ENCODE data around the gene ARHGAP27. TPM values are rescaled to one million over a fixed set of nuclear protein-coding genes. Genes with fewer than 3 reads are reported as not detected.

The ARHGAP27 gene
- total RNA-seq, 1 donor from 2014 or later, result 15.1 TPM

DNA sequence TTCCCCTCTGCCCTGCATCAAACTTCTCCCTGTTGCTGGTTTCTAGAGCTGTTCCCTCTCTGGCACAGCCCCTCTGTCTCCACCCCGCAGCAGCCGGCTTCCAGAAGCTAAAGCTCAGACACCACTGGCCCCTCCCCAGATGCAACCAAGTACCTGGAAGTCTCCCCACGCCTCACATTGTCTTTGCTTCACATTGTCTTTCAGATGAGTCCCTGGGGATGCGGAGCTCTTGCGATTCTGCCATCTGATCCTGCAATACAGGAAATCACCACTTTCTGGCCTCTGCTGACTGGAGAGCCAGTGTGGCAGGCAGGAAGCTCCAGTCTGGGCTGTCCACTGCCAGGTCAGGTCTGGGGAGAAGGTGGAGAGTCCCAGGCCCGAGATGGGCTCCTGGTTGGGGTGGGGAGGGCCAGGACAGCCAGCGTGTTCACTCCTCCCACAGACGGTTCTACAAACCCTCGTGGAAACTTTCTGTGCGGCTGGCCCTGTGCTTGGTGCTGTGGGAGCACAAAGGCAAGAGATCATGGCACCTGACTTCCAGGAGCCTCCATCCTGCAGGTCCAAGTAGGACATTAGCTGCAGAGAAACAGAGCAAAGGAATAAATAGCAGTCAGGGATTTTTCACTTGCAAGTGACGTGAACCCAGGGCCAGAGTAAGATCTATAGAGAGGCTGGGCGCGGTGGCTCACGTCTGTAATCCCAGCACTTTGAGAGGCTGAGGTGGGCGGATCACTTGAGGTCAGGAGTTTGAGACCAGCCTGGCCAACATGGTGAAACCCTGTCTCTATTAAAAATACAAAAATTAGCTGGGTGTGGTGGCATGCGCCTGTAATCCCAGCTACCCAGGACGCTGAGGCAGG, 67.9 kb downstream of the ARHGAP27 start:
- no peaks in the 10 kb centered on the region for H3K27me3 ChIP-seq (ENCODE audit: low read depth)
- intact Hi-C loops (cut with micrococcal nuclease), result no loop called here

DNA sequence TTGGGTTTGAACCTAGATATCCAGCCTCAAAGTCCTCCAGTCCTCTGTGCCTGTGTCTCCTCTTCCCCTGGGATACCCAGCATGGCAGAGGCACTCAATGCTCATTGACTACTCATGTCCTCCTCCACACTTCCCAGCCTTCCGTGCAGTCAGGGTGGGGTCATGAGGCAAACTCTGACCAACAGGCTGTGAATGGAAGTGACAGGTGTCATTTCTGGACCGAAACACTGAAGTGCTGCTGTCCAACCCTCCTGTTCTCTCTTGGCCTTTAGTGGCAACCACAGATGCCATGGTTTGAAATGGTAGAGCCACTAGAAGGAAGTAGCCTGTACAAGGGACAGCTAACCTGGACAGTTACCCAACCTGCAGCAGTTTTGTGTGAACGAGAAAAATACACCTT, 69.2 kb downstream of the ARHGAP27 start:
- no peaks in the 10 kb centered on the region for H3K9me3 ChIP-seq (replicated peaks)
- no peaks in the 10 kb centered on the region for H3K27me3 ChIP-seq (ENCODE audit: low read depth)
- no peak overlapping the region for H3K27ac ChIP-seq (replicated peaks)
- TF ChIP-seq, protein P1, sequence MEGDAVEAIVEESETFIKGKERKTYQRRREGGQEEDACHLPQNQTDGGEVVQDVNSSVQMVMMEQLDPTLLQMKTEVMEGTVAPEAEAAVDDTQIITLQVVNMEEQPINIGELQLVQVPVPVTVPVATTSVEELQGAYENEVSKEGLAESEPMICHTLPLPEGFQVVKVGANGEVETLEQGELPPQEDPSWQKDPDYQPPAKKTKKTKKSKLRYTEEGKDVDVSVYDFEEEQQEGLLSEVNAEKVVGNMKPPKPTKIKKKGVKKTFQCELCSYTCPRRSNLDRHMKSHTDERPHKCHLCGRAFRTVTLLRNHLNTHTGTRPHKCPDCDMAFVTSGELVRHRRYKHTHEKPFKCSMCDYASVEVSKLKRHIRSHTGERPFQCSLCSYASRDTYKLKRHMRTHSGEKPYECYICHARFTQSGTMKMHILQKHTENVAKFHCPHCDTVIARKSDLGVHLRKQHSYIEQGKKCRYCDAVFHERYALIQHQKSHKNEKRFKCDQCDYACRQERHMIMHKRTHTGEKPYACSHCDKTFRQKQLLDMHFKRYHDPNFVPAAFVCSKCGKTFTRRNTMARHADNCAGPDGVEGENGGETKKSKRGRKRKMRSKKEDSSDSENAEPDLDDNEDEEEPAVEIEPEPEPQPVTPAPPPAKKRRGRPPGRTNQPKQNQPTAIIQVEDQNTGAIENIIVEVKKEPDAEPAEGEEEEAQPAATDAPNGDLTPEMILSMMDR (IDR thresholded peaks at IDR 0.05; ENCODE audit: borderline replicate concordance), result no peak
- peaks cover 14% of the 10 kb centered on the region for H3K4me1 ChIP-seq
- intact Hi-C loops (cut with micrococcal nuclease), result no loop called here
- no peaks in the 10 kb centered on the region for H3K36me3 ChIP-seq
- no peak for DNase-seq
- no peak overlapping the region for H3K4me3 ChIP-seq

More for the DNA sequence above, 67.9 kb downstream of the ARHGAP27 start:
- Histone ChIP-seq H3K36me3 (no peaks in the 10 kb centered on the region), H3K9me3 (replicated peaks) (no peaks in the 10 kb centered on the region), H3K4me3 (no peak overlapping the region), H3K4me1 (peaks cover 14% of the 10 kb centered on the region), H3K27ac (replicated peaks) (peak overlapping the region; percentile 40)
- no peak for DNase-seq
- TF ChIP-seq, protein P1 (IDR thresholded peaks at IDR 0.05; ENCODE audit: borderline replicate concordance), result no peak

DNA sequence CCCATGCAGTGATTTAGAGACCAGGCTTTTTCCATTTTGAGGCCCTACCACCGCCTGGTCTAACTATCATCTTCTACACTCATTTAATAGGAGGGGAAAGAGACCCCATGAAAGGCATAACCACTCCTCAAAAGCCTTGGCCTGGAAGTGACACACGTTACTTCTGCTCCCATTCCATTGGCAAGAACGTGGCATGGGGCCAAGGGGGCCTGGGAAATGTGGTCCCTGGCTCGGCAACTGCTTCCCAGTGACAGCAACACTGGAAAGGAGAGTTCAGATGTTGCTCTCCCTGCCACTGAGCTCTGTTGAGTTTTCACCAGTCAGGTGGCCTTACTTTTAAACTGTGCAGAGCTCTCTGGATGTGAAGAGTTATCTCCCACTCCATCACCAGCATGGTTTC, 70.7 kb downstream of the ARHGAP27 start:
- H3K36me3 ChIP-seq, result no peaks in the 10 kb centered on the region
- no peak overlapping the region for H3K27ac ChIP-seq (replicated peaks)
- intact Hi-C loops (cut with micrococcal nuclease), result no loop called here
- TF ChIP-seq, protein P1 (IDR thresholded peaks at IDR 0.05; ENCODE audit: borderline replicate concordance), result no peak
- H3K4me1 ChIP-seq, result peaks cover 14% of the 10 kb centered on the region
- DNase-seq, result no peak
- no peaks in the 10 kb centered on the region for H3K27me3 ChIP-seq (ENCODE audit: low read depth)
- no peaks in the 10 kb centered on the region for H3K9me3 ChIP-seq (replicated peaks)
- H3K4me3 ChIP-seq, result no peak overlapping the region

DNA sequence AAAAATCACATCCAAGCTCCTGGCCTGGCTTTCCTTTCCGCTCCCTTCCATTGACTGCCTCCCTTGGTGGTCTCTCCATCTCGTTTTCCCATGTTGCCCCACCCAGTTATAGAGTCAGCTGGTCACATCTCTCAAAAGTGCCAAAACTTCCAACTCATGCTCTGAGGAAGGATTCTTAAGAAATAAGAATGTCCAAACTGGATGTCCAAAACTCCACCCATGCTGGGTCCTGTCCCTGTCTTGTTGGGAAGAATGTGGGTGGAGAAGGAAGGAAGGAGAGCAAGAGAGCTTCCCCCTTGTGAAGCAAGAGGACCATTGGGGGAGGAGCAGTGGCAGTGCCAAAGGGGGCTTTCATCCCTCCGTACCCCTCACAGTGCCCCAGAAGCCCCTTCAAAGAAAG, 71.2 kb downstream of the ARHGAP27 start:
- Histone ChIP-seq H3K36me3 (no peaks in the 10 kb centered on the region), H3K9me3 (replicated peaks) (no peaks in the 10 kb centered on the region), H3K4me3 (no peak overlapping the region), H3K4me1 (peaks cover 14% of the 10 kb centered on the region), H3K27me3 (ENCODE audit: low read depth) (no peaks in the 10 kb centered on the region), H3K27ac (replicated peaks) (no peak overlapping the region)
- TF ChIP-seq, protein P1 (IDR thresholded peaks at IDR 0.05; ENCODE audit: borderline replicate concordance), result no peak
- no peak for DNase-seq
- intact Hi-C loops (cut with micrococcal nuclease), result no loop called here

DNA sequence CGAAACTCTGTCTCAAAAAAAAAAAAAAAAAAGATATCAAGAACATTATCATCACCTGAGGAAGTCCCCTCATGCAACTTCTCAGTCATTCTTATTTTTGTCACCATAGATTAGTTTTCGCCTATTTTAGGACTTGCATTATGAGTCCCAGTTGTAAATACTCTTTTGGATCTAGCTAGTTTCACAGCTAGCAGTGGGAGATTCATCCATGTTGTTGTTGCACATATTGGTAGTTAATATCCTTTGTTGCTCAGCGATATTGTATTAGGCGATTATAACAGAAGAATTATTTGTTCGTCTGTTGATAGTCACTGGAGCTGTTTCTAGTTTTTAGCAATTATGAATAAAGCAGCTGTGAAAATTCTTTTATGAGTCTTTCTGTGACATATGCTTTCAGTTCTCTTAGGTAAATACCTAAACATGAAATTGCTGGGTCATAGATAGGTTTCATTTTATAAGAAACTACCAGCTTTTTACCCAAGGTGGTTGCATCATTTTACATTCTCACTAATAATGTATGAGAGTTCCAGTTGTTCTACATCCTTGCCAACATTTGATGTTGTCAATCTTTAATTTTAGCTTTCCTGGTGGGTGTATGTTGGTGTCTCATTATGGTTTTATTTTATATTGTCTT, 75.2 kb downstream of the ARHGAP27 start:
- Histone ChIP-seq H3K9me3 (replicated peaks) (no peaks in the 10 kb centered on the region), H3K27me3 (ENCODE audit: low read depth) (no peaks in the 10 kb centered on the region), H3K27ac (replicated peaks) (no peak overlapping the region), H3K4me3 (no peak overlapping the region), H3K4me1 (no peaks in the 10 kb centered on the region), H3K36me3 (no peaks in the 10 kb centered on the region)
- no peak for DNase-seq
- TF ChIP-seq, protein P1 (IDR thresholded peaks at IDR 0.05; ENCODE audit: borderline replicate concordance), result no peak
- intact Hi-C loops (cut with micrococcal nuclease), result no loop called here

Data from left ventricle myocardium inferior (tissue), 1 donor.